ENCODE measurements around the gene SLC22A16. TPM values are rescaled to one million over a fixed set of nuclear protein-coding genes. Genes with fewer than 3 reads are reported as not detected.

SLC22A16 gene
- total RNA-seq, 1 experiment from 2014 or later: not detected

GRCh38 chr6:110482774-110483400, 6.5 kb upstream of the SLC22A16 start (continued):
- no peak for TF ChIP-seq ZNF138 (CRISPR knock-in tag; conservative IDR thresholded peaks at IDR 0.05)
- no peak for TF ChIP-seq ZNF512 (CRISPR knock-in tag; IDR thresholded peaks at IDR 0.05; ENCODE audit: borderline replicate concordance)
- no peak for TF ChIP-seq ATF1 (CRISPR knock-in tag; IDR thresholded peaks at IDR 0.05)
- TF ChIP-seq NFE2L1 (CRISPR knock-in tag; IDR thresholded peaks at IDR 0.05): no peak
- no peak for TF ChIP-seq HMGXB4 (CRISPR knock-in tag; IDR thresholded peaks at IDR 0.05)
- no peak for TF ChIP-seq ATF3 (CRISPR knock-in tag; conservative IDR thresholded peaks at IDR 0.05)
- TF ChIP-seq ZNF263 (CRISPR knock-in tag; IDR thresholded peaks at IDR 0.05; ENCODE audit: low read depth): no peak
- no peak for TF ChIP-seq SP1 (CRISPR knock-in tag; conservative IDR thresholded peaks at IDR 0.05)
- no peak for TF ChIP-seq IRF1 (CRISPR knock-in tag; IDR thresholded peaks at IDR 0.05)
- no peak for TF ChIP-seq E2F1 (CRISPR knock-in tag; IDR thresholded peaks at IDR 0.05)

- H3K4me3 Mint-ChIP-seq: no peak overlapping the region
- H3K4me1 Mint-ChIP-seq: no peaks in the 10 kb centered on the region
- no peaks in the 10 kb centered on the region for H3K36me3 Mint-ChIP-seq
- H3K27me3 Mint-ChIP-seq (ENCODE audit: low read depth): peaks cover 29% of the 10 kb centered on the region
- H3K27ac Mint-ChIP-seq: no peak overlapping the region
- ATAC-seq: no peak
- peaks cover 14% of the 10 kb centered on the region for H3K9me3 Mint-ChIP-seq
- CTCF ChIA-PET: no interaction called here
- POLR2A ChIA-PET: no interaction called here
- DNase-seq (ENCODE audit: low spot score): no peak
- TF ChIP-seq E2F1 (CRISPR knock-in tag; IDR thresholded peaks at IDR 0.05) (no peak), ZSCAN18 (CRISPR knock-in tag; IDR thresholded peaks at IDR 0.05) (no peak), E2F4 (CRISPR knock-in tag; IDR thresholded peaks at IDR 0.05; ENCODE audit: borderline replicate concordance, low read depth) (no peak), CTCF (IDR thresholded peaks at IDR 0.05) (no peak), MLX (CRISPR knock-in tag; IDR thresholded peaks at IDR 0.05) (no peak), ERG (CRISPR knock-in tag; IDR thresholded peaks at IDR 0.05) (no peak), GTF2I (CRISPR knock-in tag; conservative IDR thresholded peaks at IDR 0.05) (no peak), JUN (CRISPR knock-in tag; IDR thresholded peaks at IDR 0.05) (no peak), NFYB (CRISPR knock-in tag; conservative IDR thresholded peaks at IDR 0.05; ENCODE audit: low read depth) (no peak), TCF7 (CRISPR knock-in tag; IDR thresholded peaks at IDR 0.05; ENCODE audit: low read depth) (no peak), SMAD4 (CRISPR knock-in tag; IDR thresholded peaks at IDR 0.05) (no peak), IRF1 (CRISPR knock-in tag; IDR thresholded peaks at IDR 0.05) (no peak), ZNF263 (CRISPR knock-in tag; IDR thresholded peaks at IDR 0.05; ENCODE audit: low read depth) (no peak), ZBTB21 (CRISPR knock-in tag; IDR thresholded peaks at IDR 0.05; ENCODE audit: borderline replicate concordance) (no peak)
These were observed 4.7 kb upstream of the SLC22A16 start for GRCh38 chr6:110481081-110481480.
